ENCODE data around the gene TPM1. TPM values are rescaled to one million over a fixed set of nuclear protein-coding genes. Genes with fewer than 3 reads are reported as not detected.

TPM1 gene
- total RNA-seq, 1 experiment from 2014 or later, result 421 TPM

DNA sequence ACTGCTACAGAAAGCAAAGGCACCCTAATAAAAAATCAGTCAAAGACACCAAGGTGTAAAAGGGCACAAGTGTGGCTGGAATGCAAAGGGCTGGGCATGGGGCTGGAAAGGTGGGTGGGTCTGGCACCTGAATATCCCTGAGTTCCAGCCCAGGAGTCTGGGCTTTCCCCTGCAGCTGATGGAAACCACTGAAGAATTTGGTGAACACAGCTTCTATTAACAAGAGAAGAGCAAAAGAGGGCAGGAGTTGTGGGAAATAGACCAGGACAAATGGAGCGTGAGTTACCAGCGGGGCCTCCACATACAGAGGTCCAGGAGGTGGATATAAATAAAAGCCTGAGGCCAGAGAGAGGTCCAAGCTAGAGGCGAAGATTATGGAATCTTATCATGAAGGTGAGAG is 45.1 kb upstream of the TPM1 start (continued):
- TF ChIP-seq, protein P1, sequence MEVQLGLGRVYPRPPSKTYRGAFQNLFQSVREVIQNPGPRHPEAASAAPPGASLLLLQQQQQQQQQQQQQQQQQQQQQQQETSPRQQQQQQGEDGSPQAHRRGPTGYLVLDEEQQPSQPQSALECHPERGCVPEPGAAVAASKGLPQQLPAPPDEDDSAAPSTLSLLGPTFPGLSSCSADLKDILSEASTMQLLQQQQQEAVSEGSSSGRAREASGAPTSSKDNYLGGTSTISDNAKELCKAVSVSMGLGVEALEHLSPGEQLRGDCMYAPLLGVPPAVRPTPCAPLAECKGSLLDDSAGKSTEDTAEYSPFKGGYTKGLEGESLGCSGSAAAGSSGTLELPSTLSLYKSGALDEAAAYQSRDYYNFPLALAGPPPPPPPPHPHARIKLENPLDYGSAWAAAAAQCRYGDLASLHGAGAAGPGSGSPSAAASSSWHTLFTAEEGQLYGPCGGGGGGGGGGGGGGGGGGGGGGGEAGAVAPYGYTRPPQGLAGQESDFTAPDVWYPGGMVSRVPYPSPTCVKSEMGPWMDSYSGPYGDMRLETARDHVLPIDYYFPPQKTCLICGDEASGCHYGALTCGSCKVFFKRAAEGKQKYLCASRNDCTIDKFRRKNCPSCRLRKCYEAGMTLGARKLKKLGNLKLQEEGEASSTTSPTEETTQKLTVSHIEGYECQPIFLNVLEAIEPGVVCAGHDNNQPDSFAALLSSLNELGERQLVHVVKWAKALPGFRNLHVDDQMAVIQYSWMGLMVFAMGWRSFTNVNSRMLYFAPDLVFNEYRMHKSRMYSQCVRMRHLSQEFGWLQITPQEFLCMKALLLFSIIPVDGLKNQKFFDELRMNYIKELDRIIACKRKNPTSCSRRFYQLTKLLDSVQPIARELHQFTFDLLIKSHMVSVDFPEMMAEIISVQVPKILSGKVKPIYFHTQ (CRISPR knock-in tag; IDR thresholded peaks at IDR 0.05), result no peak
- TF ChIP-seq, protein P2, sequence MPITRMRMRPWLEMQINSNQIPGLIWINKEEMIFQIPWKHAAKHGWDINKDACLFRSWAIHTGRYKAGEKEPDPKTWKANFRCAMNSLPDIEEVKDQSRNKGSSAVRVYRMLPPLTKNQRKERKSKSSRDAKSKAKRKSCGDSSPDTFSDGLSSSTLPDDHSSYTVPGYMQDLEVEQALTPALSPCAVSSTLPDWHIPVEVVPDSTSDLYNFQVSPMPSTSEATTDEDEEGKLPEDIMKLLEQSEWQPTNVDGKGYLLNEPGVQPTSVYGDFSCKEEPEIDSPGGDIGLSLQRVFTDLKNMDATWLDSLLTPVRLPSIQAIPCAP (CRISPR knock-in tag; IDR thresholded peaks at IDR 0.05), result no peak

DNA sequence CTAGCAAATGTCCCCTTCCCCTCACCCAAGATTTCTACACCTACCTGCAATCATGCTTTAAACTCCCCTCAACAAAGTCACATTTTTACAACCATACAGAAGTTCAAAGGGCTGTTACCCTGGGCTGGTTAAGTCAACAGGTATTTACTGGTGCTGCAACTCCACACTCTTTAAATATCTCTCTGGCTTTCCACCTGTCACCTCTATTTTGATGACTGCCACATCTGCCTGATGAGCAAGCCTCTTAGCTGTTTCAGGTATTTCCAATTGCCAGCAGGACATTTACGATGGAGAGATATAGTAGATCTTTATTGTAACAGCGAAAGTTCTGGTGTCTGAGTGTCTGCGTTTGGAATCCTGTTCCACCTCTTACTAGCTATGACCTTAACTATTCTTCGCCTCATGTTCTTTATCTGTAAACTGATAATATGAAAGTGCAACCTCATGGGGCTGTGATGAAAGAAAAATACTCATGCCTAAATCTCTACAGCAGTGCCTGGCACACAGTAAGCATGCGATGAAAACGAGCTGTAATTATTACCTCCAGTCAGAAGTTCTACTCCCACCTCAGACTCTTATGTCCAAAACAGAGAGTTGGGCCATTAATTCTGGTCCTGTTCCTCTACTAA is 44.2 kb upstream of the TPM1 start:
- ATAC-seq (no peak), DNase-seq (ENCODE audit: low spot score) (no peak)
- peaks cover 6% of the 10 kb centered on the region for H3K4me1 Mint-ChIP-seq
- H3K27me3 Mint-ChIP-seq (ENCODE audit: low read depth), result no peaks in the 10 kb centered on the region
- TF ChIP-seq MXD4 (CRISPR knock-in tag; IDR thresholded peaks at IDR 0.05; ENCODE audit: borderline replicate concordance) (no peak), NFE2L1 (CRISPR knock-in tag; IDR thresholded peaks at IDR 0.05) (no peak), ZNF232 (CRISPR knock-in tag; IDR thresholded peaks at IDR 0.05) (no peak)
- TF ChIP-seq, protein P3, sequence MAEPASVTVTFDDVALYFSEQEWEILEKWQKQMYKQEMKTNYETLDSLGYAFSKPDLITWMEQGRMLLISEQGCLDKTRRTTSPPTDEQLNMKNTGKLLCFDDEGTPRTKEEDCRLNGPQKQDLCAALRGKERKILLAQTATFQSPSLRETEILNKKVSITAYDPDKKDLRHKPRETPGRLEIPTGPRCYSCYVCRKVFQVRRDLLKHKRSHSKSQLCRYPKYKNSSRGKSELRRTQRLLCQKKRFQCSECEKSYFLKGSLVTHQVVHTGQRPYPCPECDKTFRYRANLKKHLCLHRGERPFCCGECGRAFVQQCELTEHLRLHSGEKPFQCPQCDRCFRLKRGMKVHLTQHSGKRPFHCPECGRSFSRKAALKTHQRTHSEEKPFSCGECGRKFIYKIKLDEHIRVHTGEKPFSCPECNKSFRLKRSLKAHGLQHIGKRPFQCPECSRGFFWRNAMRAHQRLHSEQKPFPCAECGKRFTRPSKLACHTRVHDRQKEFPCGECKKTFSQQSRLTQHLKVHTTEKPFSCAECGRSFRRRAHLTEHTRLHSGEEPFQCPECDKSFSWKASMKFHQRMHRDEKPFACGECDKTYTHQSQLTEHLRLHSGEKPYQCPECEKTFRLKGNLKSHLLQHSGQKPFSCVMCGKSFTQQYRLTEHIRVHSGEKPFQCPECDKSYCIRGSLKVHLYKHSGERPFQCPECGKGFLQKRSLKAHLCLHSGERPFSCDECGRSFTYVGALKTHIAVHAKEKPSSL (CRISPR knock-in tag; conservative IDR thresholded peaks at IDR 0.05), result no peak
- 0 out of 2 replicates have a peak overlapping the region, but pooled peaks have one; percentile 22 for H3K27ac Mint-ChIP-seq
- no peaks in the 10 kb centered on the region for H3K9me3 Mint-ChIP-seq
- POLR2A ChIA-PET, result interaction anchor here (1.1 kb wide), 1 partner anchor 45 kb away, joined by 3 read pairs; the partner anchor contains the start of gene TPM1
- H3K36me3 Mint-ChIP-seq, result no peaks in the 10 kb centered on the region
- H3K4me3 Mint-ChIP-seq, result no peak overlapping the region
- CTCF ChIA-PET, result no interaction called here

DNA sequence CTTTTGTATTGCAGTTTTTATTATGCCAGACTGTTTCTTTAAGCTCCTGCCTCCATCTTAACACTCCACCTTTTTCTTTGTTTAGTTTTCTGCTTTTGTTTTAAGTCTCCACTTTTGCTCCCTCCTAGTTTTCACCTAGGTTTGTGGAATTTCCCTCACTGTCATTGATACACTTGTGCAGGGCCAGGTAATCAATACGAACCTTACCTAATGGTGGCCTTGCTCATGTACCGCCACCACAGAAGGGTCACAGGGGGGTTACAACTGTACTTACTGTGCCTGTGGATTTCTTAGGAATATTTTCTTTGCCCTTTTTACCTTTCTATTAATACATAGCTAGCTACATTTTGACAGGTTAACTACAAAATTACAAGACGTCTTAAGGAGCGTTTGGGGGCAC is 43.4 kb upstream of the TPM1 start:
- POLR2A ChIA-PET, result no interaction called here
- H3K4me1 Mint-ChIP-seq, result peaks cover 9% of the 10 kb centered on the region
- peak overlapping the region; percentile 81; the same call in 1 of the 2 replicates for H3K27ac Mint-ChIP-seq
- DNase-seq (ENCODE audit: low spot score) (no peak), ATAC-seq (no peak)
- no peaks in the 10 kb centered on the region for H3K9me3 Mint-ChIP-seq
- CTCF ChIA-PET, result interaction anchor here (0.5 kb wide), 1 partner anchor 118 kb away, joined by 3 read pairs; no protein-coding TSS in a partner anchor
- no peaks in the 10 kb centered on the region for H3K36me3 Mint-ChIP-seq
- no peak overlapping the region for H3K4me3 Mint-ChIP-seq
- TF ChIP-seq ZNF138 (CRISPR knock-in tag; conservative IDR thresholded peaks at IDR 0.05), result no peak
- TF ChIP-seq FOXK1 (CRISPR knock-in tag; IDR thresholded peaks at IDR 0.05), result no peak
- TF ChIP-seq, protein P2 (CRISPR knock-in tag; IDR thresholded peaks at IDR 0.05), result no peak
- TF ChIP-seq GRHL2 (CRISPR knock-in tag; IDR thresholded peaks at IDR 0.05; ENCODE audit: insufficient replicate concordance, severe bottlenecking), result no peak
- H3K27me3 Mint-ChIP-seq (ENCODE audit: low read depth), result no peaks in the 10 kb centered on the region

DNA sequence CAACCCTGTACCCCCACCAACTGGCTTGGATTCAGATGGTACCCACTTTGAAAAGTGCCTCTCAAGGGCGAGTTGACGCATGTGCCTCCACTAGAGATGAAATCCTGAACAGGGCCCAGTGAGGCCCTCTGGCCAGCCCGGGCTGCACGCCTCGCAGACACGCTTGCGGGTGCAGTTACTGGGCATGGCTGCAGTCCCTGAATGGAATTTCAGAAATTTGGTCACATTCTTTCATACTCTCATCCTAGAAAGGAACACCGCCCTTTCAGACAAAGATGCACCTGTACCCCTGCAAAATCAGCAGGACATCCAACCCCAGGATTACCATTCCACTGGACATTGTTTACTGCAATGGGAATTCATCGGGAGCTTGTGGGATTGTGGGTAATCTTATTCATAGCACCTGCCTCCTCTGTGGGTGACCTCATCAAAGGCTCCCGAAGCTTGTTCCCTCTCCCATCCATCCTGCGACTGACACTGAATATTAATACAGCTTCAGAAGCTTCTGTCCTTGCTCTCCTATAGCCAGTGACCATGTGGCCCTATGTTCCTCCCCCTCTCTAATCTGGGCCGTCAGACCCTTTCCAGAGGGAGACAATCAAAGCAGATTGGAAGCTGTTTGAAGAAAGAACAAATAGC is 42.5 kb upstream of the TPM1 start:
- CTCF ChIA-PET, result interaction anchor here (0.8 to 1.0 kb wide), 2 partner anchors 48 to 49 kb away, joined by 3 read pairs; no protein-coding TSS in a partner anchor
- DNase-seq (ENCODE audit: low spot score) (no peak), ATAC-seq (no peak)
- H3K27ac Mint-ChIP-seq, result no peak overlapping the region
- H3K4me3 Mint-ChIP-seq, result no peak overlapping the region
- H3K27me3 Mint-ChIP-seq (ENCODE audit: low read depth), result no peaks in the 10 kb centered on the region
- no peaks in the 10 kb centered on the region for H3K36me3 Mint-ChIP-seq
- POLR2A ChIA-PET, result interaction anchor here (0.7 to 1.1 kb wide), 2 partner anchors 14 to 48 kb away, joined by 3 read pairs; no protein-coding TSS in a partner anchor
- H3K4me1 Mint-ChIP-seq, result peaks cover 14% of the 10 kb centered on the region
- no peaks in the 10 kb centered on the region for H3K9me3 Mint-ChIP-seq
- TF ChIP-seq, protein P4, sequence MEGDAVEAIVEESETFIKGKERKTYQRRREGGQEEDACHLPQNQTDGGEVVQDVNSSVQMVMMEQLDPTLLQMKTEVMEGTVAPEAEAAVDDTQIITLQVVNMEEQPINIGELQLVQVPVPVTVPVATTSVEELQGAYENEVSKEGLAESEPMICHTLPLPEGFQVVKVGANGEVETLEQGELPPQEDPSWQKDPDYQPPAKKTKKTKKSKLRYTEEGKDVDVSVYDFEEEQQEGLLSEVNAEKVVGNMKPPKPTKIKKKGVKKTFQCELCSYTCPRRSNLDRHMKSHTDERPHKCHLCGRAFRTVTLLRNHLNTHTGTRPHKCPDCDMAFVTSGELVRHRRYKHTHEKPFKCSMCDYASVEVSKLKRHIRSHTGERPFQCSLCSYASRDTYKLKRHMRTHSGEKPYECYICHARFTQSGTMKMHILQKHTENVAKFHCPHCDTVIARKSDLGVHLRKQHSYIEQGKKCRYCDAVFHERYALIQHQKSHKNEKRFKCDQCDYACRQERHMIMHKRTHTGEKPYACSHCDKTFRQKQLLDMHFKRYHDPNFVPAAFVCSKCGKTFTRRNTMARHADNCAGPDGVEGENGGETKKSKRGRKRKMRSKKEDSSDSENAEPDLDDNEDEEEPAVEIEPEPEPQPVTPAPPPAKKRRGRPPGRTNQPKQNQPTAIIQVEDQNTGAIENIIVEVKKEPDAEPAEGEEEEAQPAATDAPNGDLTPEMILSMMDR (IDR thresholded peaks at IDR 0.05), result no peak
- no peak for TF ChIP-seq JUN (CRISPR knock-in tag; IDR thresholded peaks at IDR 0.05)
- no peak for TF ChIP-seq FOXP1 (CRISPR knock-in tag; IDR thresholded peaks at IDR 0.05; ENCODE audit: borderline replicate concordance)
- TF ChIP-seq ZNF232 (CRISPR knock-in tag; IDR thresholded peaks at IDR 0.05), result no peak
- TF ChIP-seq, protein P5, sequence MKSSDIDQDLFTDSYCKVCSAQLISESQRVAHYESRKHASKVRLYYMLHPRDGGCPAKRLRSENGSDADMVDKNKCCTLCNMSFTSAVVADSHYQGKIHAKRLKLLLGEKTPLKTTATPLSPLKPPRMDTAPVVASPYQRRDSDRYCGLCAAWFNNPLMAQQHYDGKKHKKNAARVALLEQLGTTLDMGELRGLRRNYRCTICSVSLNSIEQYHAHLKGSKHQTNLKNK (CRISPR knock-in tag; IDR thresholded peaks at IDR 0.05), result no peak
- TF ChIP-seq, protein P6, sequence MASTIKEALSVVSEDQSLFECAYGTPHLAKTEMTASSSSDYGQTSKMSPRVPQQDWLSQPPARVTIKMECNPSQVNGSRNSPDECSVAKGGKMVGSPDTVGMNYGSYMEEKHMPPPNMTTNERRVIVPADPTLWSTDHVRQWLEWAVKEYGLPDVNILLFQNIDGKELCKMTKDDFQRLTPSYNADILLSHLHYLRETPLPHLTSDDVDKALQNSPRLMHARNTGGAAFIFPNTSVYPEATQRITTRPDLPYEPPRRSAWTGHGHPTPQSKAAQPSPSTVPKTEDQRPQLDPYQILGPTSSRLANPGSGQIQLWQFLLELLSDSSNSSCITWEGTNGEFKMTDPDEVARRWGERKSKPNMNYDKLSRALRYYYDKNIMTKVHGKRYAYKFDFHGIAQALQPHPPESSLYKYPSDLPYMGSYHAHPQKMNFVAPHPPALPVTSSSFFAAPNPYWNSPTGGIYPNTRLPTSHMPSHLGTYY (CRISPR knock-in tag; IDR thresholded peaks at IDR 0.05), result no peak
- TF ChIP-seq TEAD1 (CRISPR knock-in tag; IDR thresholded peaks at IDR 0.05), result no peak
- TF ChIP-seq FOXK1 (CRISPR knock-in tag; IDR thresholded peaks at IDR 0.05), result no peak
- TF ChIP-seq, protein P2 (CRISPR knock-in tag; IDR thresholded peaks at IDR 0.05), result no peak
- TF ChIP-seq ZNF671 (CRISPR knock-in tag; IDR thresholded peaks at IDR 0.05), result no peak
